ENCODE results near the gene POLR1G.

POLR1G gene

GRCh38 chr19:45406226-45407090 lies at the start of gene POLR1G:
Gene POLR1G, plus strand, starts transcription at chr19:45406644. Its CDS starts 53 bp downstream, at chr19:45406697.
- peak; percentile 29; the same call in 1 of the 2 replicates for TF ChIP-seq TCF12 (IDR thresholded peaks at IDR 0.05; ENCODE audit: low read depth)
- peak; percentile 77; the same call in 1 of the 2 replicates for TF ChIP-seq EP300 (IDR thresholded peaks at IDR 0.05; ENCODE audit: borderline replicate concordance)
- TF ChIP-seq CREB1 (IDR thresholded peaks at IDR 0.05; ENCODE audit: low read depth), result 0 out of 2 replicates have a peak, but pooled peaks have one; percentile 26
- TF ChIP-seq ZBTB7A (IDR thresholded peaks at IDR 0.05; ENCODE audit: low read depth), result 0 out of 2 replicates have a peak, but pooled peaks have one; percentile 60
- TF ChIP-seq NFIC (IDR thresholded peaks at IDR 0.05), result no peak
- TF ChIP-seq TAF1 (IDR thresholded peaks at IDR 0.05; ENCODE audit: low read depth), result peak; percentile 89
- peak; percentile 31; the same call in 1 of the 2 replicates for TF ChIP-seq CEBPB (IDR thresholded peaks at IDR 0.05)
- TF ChIP-seq FOXM1 (IDR thresholded peaks at IDR 0.05; ENCODE audit: borderline replicate concordance, low read depth), result no peak
- TF ChIP-seq REST (IDR thresholded peaks at IDR 0.05; ENCODE audit: low read depth), result no peak
- TF ChIP-seq TEAD4 (IDR thresholded peaks at IDR 0.05), result no peak
- TF ChIP-seq YY1 (IDR thresholded peaks at IDR 0.05; ENCODE audit: low read depth), result peak; percentile 28; the same call in 1 of the 2 replicates
- TF ChIP-seq USF1 (IDR thresholded peaks at IDR 0.05), result peak; percentile 92
- TF ChIP-seq MAX (IDR thresholded peaks at IDR 0.05), result peak; percentile 94
- TF ChIP-seq RAD21 (IDR thresholded peaks at IDR 0.05; ENCODE audit: low read depth), result no peak

GRCh38 chr19:45356760-45357444 lies 49.5 kb upstream of the POLR1G start:
- TF ChIP-seq ZBTB7A (IDR thresholded peaks at IDR 0.05; ENCODE audit: low read depth) (no peak), TAF1 (IDR thresholded peaks at IDR 0.05; ENCODE audit: low read depth) (no peak), YY1 (IDR thresholded peaks at IDR 0.05; ENCODE audit: low read depth) (no peak), NFIC (IDR thresholded peaks at IDR 0.05) (no peak), RAD21 (IDR thresholded peaks at IDR 0.05; ENCODE audit: low read depth) (no peak), USF1 (IDR thresholded peaks at IDR 0.05) (no peak), REST (IDR thresholded peaks at IDR 0.05; ENCODE audit: low read depth) (no peak), TEAD4 (IDR thresholded peaks at IDR 0.05) (no peak), EGR1 (IDR thresholded peaks at IDR 0.05) (no peak), MAX (IDR thresholded peaks at IDR 0.05) (no peak)

- no peak for TF ChIP-seq TEAD4 (IDR thresholded peaks at IDR 0.05)
- no peak for TF ChIP-seq EP300 (IDR thresholded peaks at IDR 0.05; ENCODE audit: borderline replicate concordance)
- no peak for TF ChIP-seq EGR1 (IDR thresholded peaks at IDR 0.05)
- TF ChIP-seq YY1 (IDR thresholded peaks at IDR 0.05; ENCODE audit: low read depth), result no peak
- no peak for TF ChIP-seq RAD21 (IDR thresholded peaks at IDR 0.05; ENCODE audit: low read depth)
- no peak for TF ChIP-seq TCF12 (IDR thresholded peaks at IDR 0.05; ENCODE audit: low read depth)
- no peak for TF ChIP-seq NFIC (IDR thresholded peaks at IDR 0.05)
- TF ChIP-seq ZBTB7A (IDR thresholded peaks at IDR 0.05; ENCODE audit: low read depth), result no peak
- TF ChIP-seq CREB1 (IDR thresholded peaks at IDR 0.05; ENCODE audit: low read depth), result no peak
- no peak for TF ChIP-seq REST (IDR thresholded peaks at IDR 0.05; ENCODE audit: low read depth)
- no peak for TF ChIP-seq MAX (IDR thresholded peaks at IDR 0.05)
- TF ChIP-seq USF1 (IDR thresholded peaks at IDR 0.05), result no peak
Measured at GRCh38 chr19:45357445-45357783, 49.0 kb upstream of the POLR1G start.

All from Ishikawa (cell line).